ENCODE measurements around the gene GEMIN7. TPM values are rescaled to one million over a fixed set of nuclear protein-coding genes. Genes with fewer than 3 reads are reported as not detected.
A peak's percentile ranks its signal among the peaks of the same experiment; 100 is the strongest.

GEMIN7 gene
- total and polyA plus RNA-seq, 2 of the 13 experiments (the other 11 are each of a cell fraction or from before 2014, with no cell fraction given), result 24.1 to 30.6 TPM

- TF ChIP-seq ZBTB34 (CRISPR knock-in tag; IDR thresholded peaks at IDR 0.05) (no peak), ZNF44 (CRISPR knock-in tag; IDR thresholded peaks at IDR 0.05) (peak; percentile 65; the same call in 1 of the 2 replicates), ZNF329 (CRISPR knock-in tag; IDR thresholded peaks at IDR 0.05; ENCODE audit: low read depth) (peak; percentile 83), LRRFIP1 (CRISPR knock-in tag; conservative IDR thresholded peaks at IDR 0.05) (no peak), ZNF569 (CRISPR knock-in tag; IDR thresholded peaks at IDR 0.05; ENCODE audit: borderline replicate concordance) (no peak), ZBTB38 (CRISPR knock-in tag; IDR thresholded peaks at IDR 0.05) (0 out of 2 replicates have a peak, but pooled peaks have one; percentile 40), SPEN (CRISPR knock-in tag; IDR thresholded peaks at IDR 0.05; ENCODE audit: low read depth) (peak; percentile 95), ZNF547 (CRISPR knock-in tag; IDR thresholded peaks at IDR 0.05) (0 out of 2 replicates have a peak, but pooled peaks have one; percentile 6), ZNF235 (CRISPR knock-in tag; IDR thresholded peaks at IDR 0.05; ENCODE audit: borderline replicate concordance) (peak; percentile 47; the same call in 1 of the 2 replicates), ZBTB7A (CRISPR knock-in tag; IDR thresholded peaks at IDR 0.05) (0 out of 2 replicates have a peak, but pooled peaks have one; percentile 36), KLF16 (CRISPR knock-in tag; IDR thresholded peaks at IDR 0.05) (peak in 1 of 2 experiments; percentile 54; a peak in 1 of 4 replicates), ONECUT2 (CRISPR knock-in tag; IDR thresholded peaks at IDR 0.05) (0 out of 2 replicates have a peak, but pooled peaks have one; percentile 16), ZNF263 (CRISPR knock-in tag; IDR thresholded peaks at IDR 0.05) (peak; percentile 29; the same call in 1 of the 2 replicates), ZNF567 (CRISPR knock-in tag; IDR thresholded peaks at IDR 0.05; ENCODE audit: borderline replicate concordance) (peak; percentile 83; the same call in 1 of the 2 replicates), FOXC1 (CRISPR knock-in tag; IDR thresholded peaks at IDR 0.05; ENCODE audit: borderline replicate concordance) (no peak), ZNF124 (CRISPR knock-in tag; IDR thresholded peaks at IDR 0.05) (peak; percentile 73; the same call in 1 of the 2 replicates), SP2 (CRISPR knock-in tag; IDR thresholded peaks at IDR 0.05) (peak; percentile 36; the same call in 1 of the 2 replicates), PPARG (CRISPR knock-in tag; conservative IDR thresholded peaks at IDR 0.05) (no peak), SP1 (IDR thresholded peaks at IDR 0.05) (no peak), SP1 (CRISPR knock-in tag; IDR thresholded peaks at IDR 0.05) (peak; percentile 99)
- TF ChIP-seq, protein P1, sequence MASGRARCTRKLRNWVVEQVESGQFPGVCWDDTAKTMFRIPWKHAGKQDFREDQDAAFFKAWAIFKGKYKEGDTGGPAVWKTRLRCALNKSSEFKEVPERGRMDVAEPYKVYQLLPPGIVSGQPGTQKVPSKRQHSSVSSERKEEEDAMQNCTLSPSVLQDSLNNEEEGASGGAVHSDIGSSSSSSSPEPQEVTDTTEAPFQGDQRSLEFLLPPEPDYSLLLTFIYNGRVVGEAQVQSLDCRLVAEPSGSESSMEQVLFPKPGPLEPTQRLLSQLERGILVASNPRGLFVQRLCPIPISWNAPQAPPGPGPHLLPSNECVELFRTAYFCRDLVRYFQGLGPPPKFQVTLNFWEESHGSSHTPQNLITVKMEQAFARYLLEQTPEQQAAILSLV (CRISPR knock-in tag; IDR thresholded peaks at IDR 0.05; ENCODE audit: borderline replicate concordance), result peak; percentile 77; the same call in 1 of the 2 replicates
- TF ChIP-seq, protein P2, sequence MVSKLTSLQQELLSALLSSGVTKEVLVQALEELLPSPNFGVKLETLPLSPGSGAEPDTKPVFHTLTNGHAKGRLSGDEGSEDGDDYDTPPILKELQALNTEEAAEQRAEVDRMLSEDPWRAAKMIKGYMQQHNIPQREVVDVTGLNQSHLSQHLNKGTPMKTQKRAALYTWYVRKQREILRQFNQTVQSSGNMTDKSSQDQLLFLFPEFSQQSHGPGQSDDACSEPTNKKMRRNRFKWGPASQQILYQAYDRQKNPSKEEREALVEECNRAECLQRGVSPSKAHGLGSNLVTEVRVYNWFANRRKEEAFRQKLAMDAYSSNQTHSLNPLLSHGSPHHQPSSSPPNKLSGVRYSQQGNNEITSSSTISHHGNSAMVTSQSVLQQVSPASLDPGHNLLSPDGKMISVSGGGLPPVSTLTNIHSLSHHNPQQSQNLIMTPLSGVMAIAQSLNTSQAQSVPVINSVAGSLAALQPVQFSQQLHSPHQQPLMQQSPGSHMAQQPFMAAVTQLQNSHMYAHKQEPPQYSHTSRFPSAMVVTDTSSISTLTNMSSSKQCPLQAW (CRISPR knock-in tag; IDR thresholded peaks at IDR 0.05), result peak; percentile 86
Observed at GRCh38 chr19:45092747-45093678, 14.0 kb downstream of the GEMIN7 start, which contains the start of gene PPP1R37 (continued).
